Activated naive CD8-positive, alpha-beta T cell treated with anti-CD3 and anti-CD28 coated beads, Interleukin-2, amount 50 U/mL, for 16 hours (primary cell): ENCODE measurements around the gene BCL6B.

Experiments
- DNase-seq: peaks from one replicate; pipeline ENCODE4 v3.0.0-alpha.2; 2020; ENCODE audit warnings: low read depth, low spot score

Gene BCL6B

DNA sequence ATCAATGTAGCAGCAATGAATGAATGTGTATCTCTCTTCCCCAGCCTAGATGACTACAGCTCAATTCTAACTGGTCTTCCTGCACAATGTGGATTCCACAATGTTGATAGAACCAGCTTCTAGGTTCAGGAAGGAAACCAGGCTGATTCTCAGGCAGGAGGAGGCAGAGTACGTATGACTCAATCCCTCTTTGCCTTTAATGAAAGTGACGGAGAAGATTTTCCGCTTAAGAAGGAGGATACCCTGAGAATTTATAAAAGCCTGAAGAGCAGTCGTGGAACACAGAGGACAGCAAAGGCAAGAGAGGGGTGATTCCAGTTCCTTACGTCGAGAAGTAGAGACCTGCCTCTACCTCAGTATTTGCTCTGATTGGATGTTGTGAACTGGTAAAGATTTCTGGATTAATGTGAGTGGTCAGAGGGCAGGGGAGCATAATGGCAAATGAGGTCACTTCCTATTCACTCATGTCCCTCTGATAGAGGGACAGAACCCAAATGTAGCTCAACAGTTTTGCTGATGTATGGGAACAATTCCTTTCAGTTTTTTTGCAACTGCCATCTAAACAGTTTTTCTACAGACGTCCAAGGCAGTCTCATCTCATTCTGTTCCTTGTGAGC lies 36.1 kb downstream of the BCL6B start:
- no peak for DNase-seq

DNA sequence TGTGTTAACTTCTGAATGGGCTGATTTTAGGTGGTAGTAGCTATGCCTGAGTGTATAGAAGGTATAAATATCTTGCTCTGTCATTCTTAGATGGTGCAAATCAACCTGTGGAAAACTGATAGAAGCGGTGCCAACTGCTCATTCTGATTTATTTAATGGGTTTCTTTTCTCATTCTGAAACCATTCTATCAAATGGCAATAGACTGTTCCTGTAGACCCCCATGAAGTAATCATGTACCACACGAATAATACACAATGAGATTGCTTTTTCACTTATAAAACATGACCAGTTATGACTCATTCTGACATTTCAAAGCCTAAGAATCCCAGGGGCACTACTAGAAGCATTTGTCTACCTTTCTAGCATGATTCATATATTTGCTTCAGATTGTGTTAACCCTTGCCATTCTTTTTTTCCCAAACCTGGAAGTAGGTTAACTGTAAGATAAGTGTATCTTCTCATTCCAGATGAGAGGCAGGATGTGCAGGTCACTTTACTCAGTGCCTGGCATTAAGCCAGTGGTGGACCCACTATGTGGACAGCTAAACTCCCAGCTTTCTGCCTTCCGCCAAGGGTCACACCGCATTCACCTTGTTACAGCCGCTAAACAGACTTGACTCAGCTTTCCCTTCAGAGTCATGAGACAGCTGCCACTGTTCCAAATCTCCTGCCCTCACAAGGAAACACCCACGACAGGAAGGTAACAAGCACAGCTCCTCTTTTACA lies 37.5 kb downstream of the BCL6B start:
- DNase-seq = no peak

DNA sequence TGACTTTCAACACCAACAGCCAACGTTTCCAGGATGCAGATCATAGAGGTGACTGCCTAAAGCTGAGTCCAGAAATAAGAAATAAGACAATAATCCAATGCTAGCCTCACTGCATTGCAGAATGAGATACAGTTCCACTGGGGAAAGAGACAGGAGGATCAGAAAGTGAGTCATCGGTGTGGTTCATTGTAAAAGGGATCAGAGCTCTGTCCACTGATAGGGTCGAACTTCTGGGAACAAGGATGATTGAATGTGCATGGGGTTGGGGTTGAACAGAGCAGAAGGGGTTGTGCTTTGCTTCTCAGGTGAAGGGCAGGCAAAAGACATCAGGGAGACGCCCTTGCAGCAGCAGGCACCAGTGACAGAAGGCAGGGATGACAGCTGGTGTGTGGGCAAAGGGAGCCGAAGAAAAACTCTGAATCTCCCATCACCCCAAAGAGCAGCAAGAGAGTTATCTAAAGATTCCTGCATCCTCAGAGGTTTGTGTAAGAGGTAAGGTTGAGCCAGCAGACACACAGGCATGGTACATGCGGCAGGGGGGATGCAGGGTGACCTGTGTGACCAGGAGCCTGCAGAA lies 40.8 kb downstream of the BCL6B start:
- no peak for DNase-seq

DNA sequence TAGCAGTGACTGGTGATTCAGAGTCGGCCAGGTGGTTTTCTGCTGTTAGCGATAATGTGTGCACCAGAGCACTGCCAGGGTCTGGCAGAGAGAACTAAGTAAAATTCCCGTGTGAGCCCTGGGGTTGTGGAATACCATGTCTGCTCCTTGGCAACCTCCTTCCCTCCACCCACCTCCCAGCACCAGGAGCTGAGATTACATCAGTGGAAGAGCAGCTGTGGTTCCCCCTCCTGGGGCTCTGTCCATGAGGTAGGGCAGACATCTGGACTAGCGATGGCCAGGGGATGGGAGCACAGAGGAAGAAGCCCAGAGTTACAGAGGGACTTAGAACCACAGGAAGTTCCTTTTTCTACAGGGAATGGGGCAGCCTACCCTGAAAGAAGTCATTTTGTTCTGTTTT lies 41.4 kb downstream of the BCL6B start:
- no peak for DNase-seq

DNA sequence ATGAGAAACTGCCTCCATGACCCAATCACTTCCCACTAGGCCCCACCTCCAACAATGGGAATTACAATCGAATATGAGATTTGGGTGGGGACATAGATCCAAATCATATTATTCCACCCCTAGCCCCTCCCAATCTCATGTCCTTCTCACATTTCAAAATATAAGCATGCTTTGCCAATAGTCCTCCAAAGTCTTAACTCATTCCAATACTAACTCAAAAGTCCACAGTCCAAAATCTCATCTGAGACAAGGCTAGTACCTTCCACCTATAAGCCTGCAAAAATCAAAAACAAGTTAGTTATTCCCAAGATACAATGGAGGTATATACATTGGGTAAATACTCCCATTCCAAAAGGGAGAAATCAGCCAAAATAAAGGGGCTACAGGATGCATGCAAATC lies 44.3 kb downstream of the BCL6B start:
- DNase-seq = no peak

DNA sequence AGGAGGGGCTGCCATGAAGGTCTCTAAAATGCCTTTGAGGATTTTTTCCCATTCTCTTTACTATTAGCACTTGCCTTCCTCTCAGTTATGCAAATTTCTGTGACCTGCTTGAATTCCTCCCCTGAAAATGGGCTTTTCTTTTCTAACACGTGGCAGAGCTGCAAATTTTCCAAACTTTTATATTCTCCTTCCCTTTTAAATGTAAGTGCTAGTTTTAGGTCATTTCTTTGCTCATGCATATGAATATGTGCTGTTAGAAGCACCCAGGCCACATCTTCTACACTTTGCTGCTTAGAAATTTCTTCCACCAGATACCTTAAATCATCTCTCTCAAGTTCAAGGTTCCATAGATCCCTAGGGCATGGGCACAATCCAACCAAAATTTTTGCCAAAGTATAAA lies 45.4 kb downstream of the BCL6B start:
- no peak for DNase-seq

DNA sequence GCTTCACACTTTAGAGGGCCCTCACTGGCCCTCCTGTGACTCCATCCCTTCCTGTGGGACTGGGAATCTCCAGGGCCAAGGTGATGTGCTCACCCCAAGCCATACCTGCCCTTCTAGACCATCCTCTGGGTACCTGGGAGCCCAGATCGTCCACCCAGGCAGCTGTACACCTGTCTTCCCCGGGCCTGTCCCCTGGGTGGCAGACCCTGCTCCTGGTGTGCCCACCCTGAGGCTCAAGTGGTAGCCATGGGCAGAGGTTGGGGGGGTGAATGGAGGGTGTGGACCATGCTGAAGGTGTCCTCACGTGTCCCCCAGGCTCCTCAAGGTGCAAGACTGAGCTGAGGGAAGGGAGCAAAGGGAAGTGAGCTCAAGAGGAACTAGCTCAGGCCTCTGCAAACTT lies 47.9 kb downstream of the BCL6B start:
- DNase-seq = no peak

DNA sequence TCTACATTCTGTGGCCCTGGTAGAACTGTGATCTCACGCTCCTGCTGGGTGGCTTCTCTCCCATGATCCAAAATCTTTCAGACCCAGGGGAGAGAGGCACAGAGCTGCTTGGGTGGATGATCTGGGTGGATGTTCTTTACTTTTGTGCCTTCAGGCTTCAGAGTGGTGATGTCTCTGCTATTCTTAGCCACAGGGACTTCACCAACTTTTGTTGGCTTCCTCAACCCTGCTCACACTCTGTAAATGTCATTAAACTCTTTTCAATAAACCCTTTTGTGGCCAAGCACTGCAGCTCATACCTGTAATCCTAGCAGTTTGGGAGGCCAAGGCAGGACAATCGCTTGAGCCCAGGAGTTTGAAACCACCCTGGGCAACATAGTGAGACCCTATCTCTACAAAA lies 49.6 kb downstream of the BCL6B start:
- no peak for DNase-seq

DNA sequence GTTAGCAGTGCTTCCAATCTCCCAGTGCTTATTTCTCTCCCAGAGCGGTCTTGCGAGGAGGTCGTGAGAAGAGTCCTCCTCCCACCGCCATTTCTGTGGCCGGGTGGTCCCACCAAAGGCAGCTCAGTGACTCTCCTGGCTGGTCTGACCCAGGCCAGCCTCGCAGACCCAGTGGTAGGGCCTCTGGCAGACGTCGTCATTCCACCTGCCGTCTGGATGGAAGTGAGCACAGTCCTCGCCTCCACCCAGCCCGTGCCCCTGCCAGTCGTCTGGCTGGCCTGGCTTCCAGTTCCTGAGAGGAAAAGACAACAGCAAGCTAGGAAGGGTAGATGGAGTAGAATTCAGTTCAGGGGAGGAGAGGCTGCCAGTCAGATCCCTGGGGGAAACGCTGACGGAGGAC lies 52.1 kb downstream of the BCL6B start:
- no peak for DNase-seq

DNA sequence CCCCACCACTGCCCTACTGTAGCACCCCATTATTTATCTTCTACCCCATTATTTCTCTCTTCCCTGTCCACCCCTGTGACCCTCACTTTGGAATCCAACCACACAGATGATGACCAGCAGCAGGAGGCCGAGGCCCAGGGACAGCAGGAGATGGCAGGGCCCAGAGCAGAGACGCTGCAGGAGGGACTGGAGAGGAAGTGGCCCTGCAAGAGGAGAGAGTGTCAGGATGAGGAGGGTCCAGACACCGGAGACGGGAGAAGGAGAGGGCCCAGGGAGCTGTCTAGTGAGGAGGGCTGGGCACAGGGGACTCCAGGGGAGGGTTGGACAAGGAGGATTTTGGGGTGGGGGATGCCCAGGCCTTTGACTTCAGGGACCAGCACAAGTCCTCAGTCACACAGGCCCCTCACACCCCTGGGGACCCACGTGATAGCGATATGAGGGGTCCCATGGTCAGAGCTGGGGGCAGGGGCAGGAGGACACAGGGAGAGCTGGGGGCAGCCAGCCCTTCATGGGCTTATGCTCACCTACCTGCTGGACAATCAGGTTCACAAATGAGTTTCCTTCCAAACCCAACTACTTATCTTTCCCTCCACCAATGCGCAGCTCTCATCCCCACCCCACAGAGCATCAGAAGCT lies 55.2 kb downstream of the BCL6B start:
- no peak for DNase-seq

DNA sequence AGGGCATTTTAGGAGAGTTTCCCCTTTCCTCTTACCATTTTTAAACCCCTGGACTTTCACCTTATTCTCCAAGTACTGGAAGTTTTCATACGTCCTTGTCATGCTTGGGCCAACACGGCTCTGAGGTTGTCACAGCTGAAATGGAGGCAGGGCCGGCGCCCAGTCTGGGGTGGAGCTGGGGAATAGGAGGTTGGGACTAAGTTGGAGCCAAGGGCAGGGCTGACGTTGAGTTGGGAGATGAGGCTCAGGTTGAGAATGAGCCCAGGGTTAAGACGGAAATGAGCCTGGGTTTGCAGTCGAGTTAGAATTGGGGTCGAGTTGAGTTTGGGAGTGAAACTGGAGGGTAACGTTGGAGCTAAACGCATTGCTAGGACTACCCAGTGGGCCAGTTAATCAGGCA lies 55.9 kb downstream of the BCL6B start:
- DNase-seq = no peak
